ENCODE data around the gene AMOTL2.

DNA sequence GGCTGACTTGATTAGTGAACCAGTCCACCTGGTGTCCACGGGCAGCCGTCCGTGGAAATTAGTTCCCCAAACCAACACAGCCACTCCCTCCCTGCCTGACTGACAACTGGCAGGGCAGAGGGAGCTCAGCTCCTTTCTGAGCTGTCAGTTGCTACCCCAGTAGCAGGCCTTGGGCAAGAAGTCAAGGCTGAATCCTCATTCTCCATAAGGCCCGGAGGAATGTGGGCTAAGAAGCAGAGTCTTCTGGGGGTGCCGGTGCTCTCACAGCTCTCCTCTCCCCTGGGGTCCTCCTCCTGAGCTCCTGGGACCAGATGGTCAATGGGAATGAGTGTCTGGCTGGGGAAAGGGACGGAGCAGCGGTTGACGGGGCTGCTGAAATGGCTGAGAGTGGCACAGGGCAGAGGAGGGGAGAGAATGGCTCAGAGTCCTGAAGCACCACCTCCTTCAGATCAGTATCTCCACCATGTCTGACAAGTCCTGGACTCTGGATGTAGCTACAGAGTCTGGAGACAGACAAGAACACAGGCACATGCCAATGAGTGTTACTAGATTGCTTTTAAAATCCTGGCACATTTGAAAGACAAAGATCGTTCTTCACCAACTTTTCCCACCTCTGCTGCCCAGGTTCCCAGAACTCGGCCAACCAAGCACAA lies 16.9 kb downstream of the AMOTL2 start:
- TF ChIP-seq, protein P1, sequence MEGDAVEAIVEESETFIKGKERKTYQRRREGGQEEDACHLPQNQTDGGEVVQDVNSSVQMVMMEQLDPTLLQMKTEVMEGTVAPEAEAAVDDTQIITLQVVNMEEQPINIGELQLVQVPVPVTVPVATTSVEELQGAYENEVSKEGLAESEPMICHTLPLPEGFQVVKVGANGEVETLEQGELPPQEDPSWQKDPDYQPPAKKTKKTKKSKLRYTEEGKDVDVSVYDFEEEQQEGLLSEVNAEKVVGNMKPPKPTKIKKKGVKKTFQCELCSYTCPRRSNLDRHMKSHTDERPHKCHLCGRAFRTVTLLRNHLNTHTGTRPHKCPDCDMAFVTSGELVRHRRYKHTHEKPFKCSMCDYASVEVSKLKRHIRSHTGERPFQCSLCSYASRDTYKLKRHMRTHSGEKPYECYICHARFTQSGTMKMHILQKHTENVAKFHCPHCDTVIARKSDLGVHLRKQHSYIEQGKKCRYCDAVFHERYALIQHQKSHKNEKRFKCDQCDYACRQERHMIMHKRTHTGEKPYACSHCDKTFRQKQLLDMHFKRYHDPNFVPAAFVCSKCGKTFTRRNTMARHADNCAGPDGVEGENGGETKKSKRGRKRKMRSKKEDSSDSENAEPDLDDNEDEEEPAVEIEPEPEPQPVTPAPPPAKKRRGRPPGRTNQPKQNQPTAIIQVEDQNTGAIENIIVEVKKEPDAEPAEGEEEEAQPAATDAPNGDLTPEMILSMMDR (IDR thresholded peaks at IDR 0.05), result no peak
- TF ChIP-seq GABPB1 (CRISPR knock-in tag; IDR thresholded peaks at IDR 0.05), result no peak
- TF ChIP-seq, protein P2, sequence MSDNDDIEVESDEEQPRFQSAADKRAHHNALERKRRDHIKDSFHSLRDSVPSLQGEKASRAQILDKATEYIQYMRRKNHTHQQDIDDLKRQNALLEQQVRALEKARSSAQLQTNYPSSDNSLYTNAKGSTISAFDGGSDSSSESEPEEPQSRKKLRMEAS (CRISPR knock-in tag; IDR thresholded peaks at IDR 0.05), result no peak
- TF ChIP-seq FOXJ3 (CRISPR knock-in tag; IDR thresholded peaks at IDR 0.05; ENCODE audit: borderline replicate concordance), result no peak
- no peak for TF ChIP-seq NR3C1 (CRISPR knock-in tag; conservative IDR thresholded peaks at IDR 0.05; ENCODE audit: low read depth)
- no peak for TF ChIP-seq TP53 (CRISPR knock-in tag; IDR thresholded peaks at IDR 0.05)
- TF ChIP-seq, protein P3, sequence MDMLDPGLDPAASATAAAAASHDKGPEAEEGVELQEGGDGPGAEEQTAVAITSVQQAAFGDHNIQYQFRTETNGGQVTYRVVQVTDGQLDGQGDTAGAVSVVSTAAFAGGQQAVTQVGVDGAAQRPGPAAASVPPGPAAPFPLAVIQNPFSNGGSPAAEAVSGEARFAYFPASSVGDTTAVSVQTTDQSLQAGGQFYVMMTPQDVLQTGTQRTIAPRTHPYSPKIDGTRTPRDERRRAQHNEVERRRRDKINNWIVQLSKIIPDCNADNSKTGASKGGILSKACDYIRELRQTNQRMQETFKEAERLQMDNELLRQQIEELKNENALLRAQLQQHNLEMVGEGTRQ (CRISPR knock-in tag; IDR thresholded peaks at IDR 0.05), result no peak
- TF ChIP-seq CREM (CRISPR knock-in tag; IDR thresholded peaks at IDR 0.05), result no peak

All from WTC11 (cell line).